NCI-H510A treated with DMSO at 0.1 percent for 48 hours (cell line): ENCODE data around the gene POM121.
"Not testable (repeated sequence)": the region's sequence is repeated elsewhere in the genome, so short reads cannot be mapped to it uniquely, and the experiment has no call there.

Experiments
- DNase-seq: peaks from one replicate; lab custom pipeline; 2025; lab: John Stamatoyannopoulos, UW

Gene POM121

DNA sequence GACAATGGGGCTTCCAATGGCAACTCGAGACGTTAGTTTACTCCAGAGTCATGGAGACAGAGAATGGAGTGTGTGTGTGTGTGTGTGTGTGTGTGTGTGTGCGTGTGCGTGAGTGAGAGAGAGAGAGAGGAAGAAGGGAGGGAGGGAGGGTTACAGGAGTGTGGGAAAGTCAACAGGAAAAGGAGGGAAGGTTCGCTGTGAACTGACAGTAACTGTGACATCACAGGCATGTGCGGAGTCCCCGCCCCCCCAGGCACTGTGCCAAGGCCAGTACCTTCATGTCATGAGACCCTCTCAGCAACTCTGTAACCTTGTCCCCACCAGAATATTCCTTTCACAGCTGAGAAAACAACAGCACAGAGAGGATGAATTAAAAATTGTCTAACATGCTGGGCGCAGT lies 72.6 kb downstream of the POM121 start:
- DNase-seq = not testable (repeated sequence)

DNA sequence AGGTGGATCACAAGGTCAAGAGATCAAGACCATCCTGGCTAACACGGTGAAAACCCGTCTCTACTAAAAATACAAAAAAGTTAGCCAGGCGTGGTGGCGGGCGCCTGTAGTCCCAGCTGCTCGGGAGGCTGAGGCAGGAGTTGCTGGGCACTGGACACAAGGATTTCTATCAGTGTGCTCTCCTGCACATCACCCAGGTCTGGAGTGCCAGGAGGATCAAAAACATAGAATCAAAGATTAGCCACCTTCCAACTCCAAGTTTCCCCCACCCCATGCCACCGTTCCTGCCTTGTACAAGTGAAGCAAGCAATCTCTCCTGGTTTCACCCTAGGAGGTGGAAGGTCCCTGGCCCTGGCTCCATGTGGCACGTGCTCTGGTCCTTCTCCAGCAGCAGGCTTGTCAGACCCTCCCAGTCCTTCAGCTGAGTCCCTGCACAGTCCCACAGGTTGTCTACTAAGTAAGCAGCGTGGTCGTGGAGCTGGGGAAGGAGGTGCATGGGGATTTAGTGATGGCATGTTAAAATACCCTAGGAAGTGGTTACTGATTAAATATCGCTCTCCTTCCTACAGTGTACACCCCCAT lies 73.1 kb downstream of the POM121 start:
- not testable (repeated sequence) for DNase-seq
